HL-60/S4 (cell line): ENCODE data around the gene AEN.

Experiments
- in situ Hi-C: fragments of 300-500 bp; cut with MboI; formaldehyde crosslinking; loops from 2 replicates; pipeline ENCODE4 v1.14.3; 2022; ENCODE audit warnings: low sequenced_read_pairs

The AEN gene

DNA sequence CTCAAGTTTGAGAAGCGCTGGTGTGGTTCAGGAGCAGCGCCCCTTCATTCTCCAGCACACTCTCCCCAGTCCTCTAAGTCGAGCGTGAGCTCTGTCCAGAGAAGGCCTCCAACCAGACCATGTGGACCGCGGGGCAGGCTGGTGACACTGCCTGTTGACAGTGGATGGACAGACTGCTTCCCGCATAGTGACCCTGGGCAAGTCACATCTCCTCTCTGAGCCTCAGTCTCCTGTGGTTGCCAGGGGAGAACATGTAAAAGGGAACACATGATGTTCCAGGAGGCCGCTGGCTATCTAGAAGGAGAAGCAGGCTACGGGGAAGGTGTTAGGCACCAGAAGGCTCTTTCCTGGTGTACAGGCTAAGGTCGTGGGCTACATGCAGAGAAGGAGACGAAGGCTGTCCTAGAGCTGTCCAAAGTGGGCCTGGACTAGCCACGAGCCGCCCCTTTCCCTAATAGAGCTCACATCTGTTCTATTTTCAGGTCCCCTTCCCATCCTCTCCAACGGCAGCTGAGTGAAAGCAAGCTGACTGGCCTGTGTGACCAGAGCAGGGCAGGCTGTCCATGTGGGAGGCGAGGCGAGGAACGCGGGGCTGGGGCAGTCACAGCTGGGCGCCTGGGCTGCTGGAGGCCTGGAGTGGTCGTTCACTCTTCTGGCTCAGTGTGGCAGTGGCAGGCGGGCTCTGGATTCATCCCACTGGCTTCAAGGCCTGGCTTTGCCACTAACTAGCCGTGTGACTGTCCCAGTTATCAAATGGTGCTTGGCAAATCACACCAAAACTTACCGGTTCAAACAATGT is 28.8 kb downstream of the AEN start:
- in situ Hi-C loops = no loop called here

DNA sequence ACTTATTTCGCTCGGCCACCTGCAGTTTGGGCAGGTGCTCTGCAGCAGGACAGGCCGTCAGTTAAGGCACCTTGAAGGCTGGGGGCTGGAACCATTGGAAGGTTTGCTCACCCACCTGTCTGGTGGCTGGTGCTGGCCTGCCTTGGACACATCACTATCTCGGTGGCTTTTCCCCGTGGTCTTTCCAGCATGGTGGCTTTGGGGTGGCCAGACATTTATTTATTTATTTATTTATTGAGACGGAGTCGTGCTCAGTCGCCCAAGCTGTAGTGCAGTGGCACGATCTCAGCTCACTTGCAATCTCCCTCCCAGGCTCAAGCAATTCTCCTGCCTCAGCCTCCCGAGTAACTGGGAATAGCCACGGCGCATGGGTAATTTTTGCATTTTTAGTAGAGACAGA is 29.4 kb downstream of the AEN start:
- in situ Hi-C loops = no loop called here

DNA sequence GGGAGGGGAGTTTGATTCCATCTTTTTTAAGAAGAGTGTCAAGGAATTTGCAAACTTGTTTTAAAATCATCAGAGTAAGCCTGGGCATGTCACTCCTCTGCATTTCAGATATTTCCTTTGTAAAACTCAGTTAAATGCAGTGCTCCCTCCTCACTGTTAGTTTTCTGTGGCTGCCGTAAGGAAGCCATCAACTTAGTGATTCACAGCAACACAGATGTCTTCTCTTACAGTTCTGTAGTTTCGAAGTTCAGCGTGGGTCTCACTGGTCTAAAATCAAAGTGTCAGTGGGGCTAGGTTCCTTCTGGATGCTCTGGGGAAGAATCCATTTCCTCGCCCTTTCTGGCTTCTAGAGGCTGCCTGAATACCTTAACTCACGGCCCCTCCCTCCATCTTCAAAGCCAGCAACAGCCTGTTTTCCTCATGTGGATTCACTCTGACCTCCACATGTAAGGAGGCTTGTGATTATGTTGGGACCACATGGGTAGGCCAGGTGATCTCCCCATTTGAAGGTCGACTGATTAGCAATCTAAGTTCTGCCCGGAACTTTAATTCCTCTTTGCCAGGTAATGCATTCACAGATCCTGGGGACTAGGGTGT is 30.1 kb downstream of the AEN start:
- in situ Hi-C loops = no loop called here

DNA sequence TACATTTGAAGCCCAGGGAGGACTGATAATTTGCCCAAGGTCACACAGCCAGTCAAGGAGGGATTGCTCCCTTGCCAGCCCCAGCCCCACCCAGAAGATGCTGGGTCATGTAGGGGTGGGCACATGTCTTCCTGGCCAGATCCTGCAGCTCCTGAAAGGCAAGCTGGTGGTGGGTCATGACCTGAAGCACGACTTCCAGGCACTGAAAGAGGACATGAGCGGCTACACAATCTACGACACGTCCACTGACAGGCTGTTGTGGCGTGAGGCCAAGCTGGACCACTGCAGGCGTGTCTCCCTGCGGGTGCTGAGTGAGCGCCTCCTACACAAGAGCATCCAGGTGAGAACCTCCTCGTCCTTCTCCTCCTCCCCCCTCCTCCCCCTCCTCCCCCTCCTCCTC is 30.8 kb downstream of the AEN start:
- in situ Hi-C loops = no loop called here

DNA sequence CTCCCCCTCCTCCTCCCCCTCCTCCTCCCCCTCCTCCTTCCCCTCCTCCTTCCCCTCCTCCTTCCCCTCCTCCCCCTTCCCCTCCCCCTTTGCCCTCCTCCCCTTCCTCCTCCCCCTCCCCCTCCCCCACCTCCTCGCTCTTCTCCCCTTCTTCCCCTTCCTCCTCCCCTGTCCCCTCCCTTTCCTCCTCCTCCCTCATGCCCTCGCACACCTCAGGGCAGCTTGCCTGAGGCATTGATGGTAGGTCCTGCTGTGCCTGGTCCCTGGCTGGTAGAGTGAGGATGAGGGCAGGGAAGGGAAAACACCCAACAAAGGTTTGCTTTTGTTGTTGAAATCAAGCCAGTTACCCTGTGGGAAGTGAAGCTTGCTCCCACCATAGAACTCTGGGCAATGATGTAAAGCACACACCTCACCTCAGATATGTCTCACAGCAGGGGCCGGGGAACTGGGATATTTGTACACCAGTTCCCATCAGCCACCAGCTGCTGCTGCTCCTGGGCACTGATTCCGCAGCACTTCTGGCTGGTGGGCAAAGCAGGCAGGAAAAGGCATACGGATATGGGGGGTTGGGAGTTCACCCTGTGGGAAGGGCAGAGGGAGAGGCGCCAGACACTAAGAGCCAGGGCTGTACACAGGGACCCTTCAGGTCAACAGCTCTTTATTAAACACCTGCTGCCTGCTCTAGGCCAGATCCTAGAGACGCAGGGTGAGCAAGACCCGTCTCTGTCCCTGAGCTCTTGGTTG is 31.5 kb downstream of the AEN start:
- in situ Hi-C loops = no loop called here

DNA sequence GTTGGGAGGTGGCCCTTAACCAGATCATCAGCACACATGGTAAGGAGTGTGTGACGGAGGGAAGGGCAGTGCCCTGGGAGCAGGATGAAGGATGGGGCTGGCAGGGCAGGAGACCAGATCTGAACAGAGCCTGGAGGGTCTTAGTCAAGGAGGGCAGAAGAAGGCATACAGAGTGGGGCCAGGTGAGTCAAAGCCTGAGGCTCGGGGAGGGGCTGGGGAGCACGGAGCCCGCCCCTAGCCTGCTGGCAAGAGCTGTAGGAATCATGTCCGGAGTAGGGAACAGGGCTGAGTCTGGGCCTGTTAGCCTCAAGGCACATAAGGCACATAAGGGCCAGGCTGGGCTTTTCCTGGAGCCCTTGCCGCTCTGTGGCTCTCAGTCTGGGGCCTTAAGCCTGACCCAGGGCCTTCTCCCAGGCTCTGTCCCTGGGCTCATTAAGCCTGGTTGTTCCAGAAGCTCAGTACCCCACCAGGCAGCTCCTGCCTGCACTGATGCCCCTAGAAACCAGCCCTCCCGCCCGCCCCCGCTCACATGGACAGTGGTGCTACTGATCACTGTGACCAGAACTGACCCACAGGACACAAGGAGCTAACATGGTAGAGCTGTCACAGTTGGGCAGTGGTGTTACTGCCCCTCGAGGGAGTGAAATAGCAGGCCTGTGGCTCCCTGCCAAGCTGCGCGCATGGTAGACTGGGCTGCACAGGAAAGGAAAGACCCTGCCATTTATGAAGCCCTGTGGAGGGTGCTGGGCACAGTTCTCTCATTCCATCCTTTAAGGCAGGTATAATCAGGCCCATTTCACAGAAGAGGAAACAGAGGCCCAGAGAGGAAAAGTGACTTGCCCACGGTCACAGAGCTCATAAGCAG is 32.3 kb downstream of the AEN start:
- in situ Hi-C loops = no loop called here

DNA sequence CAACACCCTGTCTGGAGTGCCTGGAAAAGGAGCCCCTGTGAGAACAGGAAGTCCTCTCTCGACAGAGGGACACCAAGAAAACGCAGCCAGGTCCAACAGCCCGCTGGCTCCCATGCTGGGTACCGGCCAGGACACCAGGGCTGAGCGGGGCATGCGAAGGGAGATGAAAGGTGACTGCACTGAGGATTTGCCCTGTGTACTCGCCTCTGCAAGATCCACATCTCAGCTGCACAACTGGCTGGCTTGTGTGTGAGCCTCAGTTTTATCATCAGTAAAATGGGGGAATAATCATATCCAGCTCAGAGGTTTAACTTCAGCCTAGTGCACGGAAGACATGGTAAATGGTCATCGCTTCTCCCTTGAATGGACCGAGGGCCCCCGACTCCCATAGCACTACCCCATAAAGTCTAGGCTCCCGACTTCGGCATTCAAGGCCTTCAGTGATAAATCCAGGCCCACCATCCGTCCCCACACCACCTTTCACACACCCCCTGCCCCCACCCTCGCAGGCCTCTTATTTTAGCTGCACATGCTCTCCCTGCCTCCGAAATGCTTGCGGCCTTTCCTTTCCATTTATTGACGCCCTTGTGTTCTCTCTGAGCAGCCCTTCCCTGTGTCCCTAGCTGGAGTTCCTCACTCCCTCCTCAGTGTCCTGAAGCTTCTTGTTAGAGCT is 33.4 kb downstream of the AEN start:
- in situ Hi-C loops = no loop called here

DNA sequence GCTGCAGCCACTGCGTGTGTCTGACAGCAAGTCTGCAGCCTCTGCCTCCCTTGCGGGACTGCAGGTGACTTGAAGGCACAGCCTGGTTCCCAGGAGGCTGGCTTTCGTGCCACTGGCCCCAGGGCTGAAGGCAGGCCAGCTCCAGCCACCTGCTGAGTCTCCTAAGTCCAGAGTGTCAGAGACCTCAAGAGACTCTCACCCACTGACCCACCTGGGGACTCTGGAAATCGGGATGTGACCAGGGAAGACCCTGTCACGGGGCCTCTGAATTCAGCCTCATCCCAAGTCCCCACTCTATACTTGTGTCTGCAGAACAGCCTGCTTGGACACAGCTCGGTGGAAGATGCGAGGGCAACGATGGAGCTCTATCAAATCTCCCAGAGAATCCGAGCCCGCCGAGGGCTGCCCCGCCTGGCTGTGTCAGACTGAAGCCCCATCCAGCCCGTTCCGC is 34.0 kb downstream of the AEN start:
- in situ Hi-C loops = no loop called here

DNA sequence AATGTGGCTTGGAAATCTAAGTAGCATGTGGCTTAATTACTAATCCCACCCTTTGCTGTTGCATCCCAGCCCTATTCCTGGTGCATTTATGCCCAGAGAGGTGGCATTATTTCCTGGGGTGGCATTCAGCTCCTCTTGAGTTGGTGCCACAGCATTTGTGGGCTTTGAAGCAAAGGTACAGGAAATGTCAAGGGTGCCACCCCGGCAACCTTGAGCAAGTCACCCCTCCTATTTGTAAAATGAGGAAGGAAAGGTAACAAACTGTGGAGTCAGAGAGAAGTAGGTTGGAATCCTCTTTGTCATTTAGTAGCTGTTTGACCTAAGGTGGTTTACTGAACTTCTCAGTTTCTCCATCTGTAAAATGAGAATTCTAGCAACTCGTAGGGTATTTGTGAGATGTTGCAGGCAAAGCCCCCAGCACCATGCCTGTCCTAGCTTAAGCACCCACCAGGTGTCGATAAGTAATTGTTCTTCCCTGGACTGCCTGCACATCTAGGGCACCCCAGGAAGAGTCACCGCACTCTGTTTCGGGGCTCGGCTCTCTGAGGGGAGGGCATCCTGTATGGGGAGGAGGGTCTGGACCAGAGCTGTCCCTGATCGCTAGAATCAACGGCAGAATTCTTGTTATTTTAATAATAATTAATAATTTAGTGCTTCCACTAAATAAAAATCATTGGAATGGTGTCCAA is 34.8 kb downstream of the AEN start:
- in situ Hi-C loops = no loop called here

DNA sequence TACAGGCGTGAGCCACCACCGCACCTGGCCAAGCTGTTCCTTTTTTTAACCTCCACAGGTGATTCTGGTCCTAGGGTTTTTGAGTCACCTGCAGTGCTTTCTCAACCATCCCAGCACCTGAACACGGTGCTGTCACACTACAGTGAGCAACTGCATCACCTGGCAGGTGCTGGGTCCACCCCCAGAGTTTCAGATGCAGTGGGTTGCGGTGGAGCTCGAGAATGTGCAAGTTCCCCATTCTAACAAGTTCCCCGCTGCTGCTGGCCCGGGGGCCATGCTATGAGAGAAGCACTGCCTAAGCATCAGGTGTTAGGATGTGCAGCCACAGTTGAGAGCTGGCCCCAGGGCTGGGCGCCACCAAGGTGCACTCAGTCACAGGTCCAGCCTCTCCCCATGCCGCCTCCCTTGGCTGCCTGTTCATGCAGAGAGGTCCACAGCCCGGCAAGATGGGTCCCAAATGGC is 35.7 kb downstream of the AEN start:
- in situ Hi-C loops = no loop called here

DNA sequence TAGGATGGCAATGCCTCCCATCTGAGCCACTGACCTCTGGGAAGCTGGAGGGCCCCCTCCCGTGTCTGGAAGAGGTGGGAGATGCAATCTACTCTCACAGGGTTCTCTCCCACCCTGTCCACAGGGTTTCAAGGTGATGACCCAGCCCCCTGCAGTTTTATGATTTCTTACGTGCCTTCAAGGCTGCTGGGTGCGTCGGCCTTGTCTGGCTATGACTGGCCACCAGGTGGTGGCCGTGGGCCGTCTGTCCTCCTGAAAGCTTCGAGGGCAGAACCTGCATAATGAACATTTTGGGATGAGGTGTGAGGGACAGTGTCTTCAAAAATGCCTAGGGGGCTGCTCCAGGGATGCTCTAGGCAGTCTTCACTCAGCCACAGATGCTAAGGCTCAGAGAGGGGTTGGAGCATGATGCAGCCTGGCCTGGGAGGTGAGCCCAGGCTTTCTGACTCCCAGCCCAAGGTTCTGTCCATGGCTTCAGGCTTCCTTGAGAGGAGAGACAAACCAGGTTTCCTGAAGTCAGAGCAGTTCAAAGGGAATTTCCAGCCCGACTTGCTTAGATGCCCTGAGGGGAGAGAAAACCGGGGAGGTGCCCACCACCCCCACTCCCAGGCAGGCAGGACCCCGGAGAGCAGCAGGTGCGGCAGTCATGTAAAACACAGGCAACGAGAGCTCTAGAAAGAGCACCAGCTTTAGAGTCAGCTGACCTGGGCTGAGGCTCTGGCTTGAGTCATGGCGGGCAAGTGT is 36.4 kb downstream of the AEN start:
- in situ Hi-C loops = no loop called here

DNA sequence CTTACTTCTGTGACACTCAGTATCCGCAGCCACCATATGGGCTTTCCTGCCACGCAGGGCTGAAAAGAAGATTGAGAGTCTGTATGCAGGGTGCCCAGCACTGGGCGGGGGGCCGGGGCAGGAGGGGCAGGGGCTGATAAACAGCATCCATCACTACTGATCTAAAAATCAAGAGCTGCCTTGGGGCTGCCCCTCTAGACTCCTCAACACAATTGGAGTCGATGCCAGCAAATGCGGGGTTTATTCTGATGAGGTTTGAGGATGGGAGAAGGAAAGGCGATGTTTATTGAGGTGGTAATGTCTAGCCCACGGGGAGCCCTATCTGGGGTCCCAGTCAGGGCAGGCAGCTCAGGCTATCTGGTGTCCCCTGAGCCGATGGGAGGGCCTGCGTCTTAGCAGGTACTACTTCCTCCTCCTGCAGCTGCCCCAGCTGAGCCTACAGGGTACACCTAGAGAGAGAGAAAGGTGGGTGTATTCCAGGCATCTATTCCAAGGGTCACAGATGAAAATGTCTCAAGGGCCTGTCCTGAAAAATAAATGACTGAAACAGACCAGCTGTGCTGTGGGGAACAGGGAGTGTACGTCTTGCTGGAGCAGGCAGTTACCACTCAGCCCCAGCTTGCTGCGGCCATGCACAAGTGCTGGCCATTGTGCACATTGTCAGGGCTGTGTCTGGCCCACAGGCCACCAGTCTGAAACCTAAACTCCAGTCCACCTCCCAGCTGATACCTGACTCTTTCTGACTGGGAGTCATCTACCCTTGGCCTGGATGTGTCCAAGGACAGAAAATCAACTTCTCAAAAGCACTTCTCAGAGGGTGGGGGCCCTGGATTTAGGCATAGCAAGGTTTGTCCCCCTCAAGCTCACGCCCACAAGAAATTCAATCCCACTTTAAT is 37.2 kb downstream of the AEN start:
- in situ Hi-C loops = no loop called here

DNA sequence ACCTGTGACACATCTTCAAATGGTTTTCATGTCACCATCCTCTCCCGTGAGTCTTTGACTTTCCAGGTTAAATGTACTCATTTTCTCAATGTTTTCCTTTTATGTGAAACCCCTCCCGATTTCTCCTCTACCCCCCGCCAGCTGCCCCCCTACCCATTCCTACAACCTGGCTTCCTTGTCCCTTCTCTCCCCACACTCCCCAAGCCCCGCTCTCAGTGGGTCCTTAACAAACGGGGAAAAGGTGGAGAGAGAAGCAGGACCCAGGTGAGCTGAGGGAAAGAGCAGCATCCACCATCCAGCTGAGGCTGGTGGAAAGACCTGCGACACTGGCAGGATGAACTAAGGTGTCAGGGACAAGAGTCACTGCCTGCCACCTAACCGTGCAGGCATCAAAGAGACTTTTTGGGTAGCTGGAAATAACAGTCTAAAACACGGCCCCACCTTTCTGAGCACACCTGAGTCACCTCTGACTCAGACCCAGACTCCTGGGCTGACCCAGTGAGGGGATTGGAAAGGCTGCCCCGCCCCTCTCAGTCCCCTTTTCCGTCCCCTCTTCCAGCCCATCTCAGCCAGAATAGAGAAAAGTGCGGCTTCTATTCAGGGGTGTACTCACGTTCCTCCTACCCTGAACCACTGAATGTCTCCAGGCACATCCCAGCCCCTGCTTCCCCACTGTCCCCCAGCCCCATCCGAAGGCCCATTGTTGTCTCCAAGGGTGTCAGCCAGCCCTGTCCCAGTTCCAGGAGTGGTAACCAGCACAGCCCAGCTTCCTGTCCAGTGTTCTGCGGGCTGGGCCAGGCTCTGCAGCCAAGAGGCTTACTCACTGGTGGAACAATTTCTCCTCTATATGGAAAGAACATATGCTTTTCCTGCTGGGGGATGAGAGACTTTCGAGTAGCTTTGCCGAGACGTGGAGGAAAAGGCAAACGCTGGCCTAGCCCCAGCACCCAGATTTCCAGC is 38.1 kb downstream of the AEN start:
- in situ Hi-C loops = no loop called here

DNA sequence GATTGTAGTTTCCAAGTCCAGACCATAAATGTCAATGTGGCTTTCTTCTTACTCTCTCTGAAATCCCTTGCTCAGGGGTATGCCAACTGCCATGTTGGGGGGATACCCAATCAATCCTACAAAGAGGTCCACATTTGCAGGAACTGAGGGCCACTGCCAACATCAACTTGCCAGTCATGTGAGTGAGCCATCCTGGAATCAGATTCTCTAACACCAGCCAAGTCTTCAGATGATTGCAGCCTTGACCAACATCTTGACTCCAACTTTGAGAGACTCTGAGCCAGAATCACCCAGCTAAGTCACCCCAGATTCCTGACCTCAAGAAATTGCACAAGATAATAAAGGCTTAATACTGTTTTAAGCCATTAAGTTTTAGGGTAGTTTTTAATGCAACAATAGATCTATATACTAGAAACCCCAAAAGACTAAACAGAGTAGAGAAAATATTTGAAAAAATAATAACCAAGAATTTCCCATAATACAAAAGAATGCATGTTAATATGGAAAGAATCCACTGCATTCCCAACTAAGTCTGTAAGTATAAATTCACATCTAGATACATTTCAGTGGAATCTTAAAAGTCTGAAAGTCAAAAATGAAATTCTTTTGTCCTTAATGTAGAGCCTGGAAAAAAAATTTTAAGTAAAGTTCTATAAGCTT is 40.0 kb downstream of the AEN start:
- in situ Hi-C loops = no loop called here

DNA sequence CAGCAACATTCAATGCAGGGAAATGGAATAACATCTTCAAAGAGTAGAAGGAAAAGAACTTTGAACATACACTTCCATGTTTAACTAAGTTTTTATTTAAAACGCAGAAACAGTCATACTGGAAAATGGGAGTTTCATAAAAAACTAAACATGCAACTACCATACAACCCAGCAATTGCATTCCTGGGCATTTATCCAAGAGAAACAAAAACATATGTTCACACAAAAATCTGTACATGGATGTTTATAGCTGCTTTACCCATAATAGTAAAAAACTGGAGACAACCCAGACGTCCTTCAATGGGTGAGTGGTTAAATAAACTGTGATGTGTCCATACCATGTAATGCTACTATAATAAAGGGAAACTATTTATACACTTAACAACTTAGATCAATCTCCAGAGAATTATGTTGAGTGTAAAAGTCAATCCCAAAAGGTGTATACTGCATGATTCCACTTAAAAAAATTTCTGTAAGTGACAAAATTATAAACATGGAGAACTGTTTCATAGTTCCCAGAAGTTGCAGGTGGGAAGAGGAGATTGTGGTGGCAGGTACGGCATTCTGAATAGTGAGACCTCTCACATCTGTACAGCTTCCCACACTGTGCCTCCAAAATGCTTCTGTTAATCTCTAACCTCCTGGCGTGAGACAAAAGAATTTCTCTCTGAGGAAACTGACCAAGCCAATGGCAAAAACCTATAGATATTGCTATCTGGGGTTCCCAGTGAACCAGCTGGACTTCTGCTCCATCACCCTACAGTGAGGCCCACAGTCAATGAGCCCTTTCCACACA is 40.8 kb downstream of the AEN start:
- in situ Hi-C loops = no loop called here
